Subcutaneous adipose tissue (tissue), 4 donors: ENCODE data around the gene WNT9B. TPM values are rescaled to one million over a fixed set of nuclear protein-coding genes. Genes with fewer than 3 reads are reported as not detected.

Experiments
- CTCF ChIP-seq: fragments of 450-650 bp; IDR thresholded peaks from one replicate; pipeline ENCODE4 v1.5.1; 2016; ENCODE audit warnings: low read depth, mild to moderate bottlenecking, control low read depth, antibody characterized with exemption, moderate library complexity
- total RNA-seq, 4 donors: library from RNA; depleted of rRNA; stranded (reverse); fragments of >200 nt; gene quantifications; one replicate each; pipeline ENCODE4 v1.1.0, GENCODE V29; 2016

Gene WNT9B
- total RNA-seq, 4 donors from 2014 or later, result 0.38 to 0.51 TPM; not detected in 2

GRCh38 chr17:46862949-46863348 lies 11.6 kb downstream of the WNT9B start:
- TF ChIP-seq CTCF, result no peak

- TF ChIP-seq CTCF, result no peak
These were observed 12.2 kb downstream of the WNT9B start for GRCh38 chr17:46863383-46864121.

- TF ChIP-seq CTCF, result no peak
These were observed 13.7 kb downstream of the WNT9B start for GRCh38 chr17:46865100-46865499.

GRCh38 chr17:46866325-46866724 lies 14.9 kb downstream of the WNT9B start:
- no peak for TF ChIP-seq CTCF

- no peak for TF ChIP-seq CTCF
These were observed 15.4 kb downstream of the WNT9B start for GRCh38 chr17:46866747-46867146.

- no peak for TF ChIP-seq CTCF
These were observed 17.4 kb downstream of the WNT9B start for GRCh38 chr17:46868689-46869187.

GRCh38 chr17:46869296-46869695 lies 17.9 kb downstream of the WNT9B start:
- no peak for TF ChIP-seq CTCF
